HG02973 (cell line): Measurements from ENCODE around the gene RBM48.
"Not testable (repeated sequence)": the region's sequence is repeated elsewhere in the genome, so short reads cannot be mapped to it uniquely, and the experiment has no call there.

ENCODE experiments used
- ATAC-seq: cut with Tn5 transposase; IDR thresholded peaks from one replicate; pipeline ENCODE4 v1.9.1; 2021; ENCODE audit warnings: moderate library complexity; ENCODE audit not compliant: unreplicated experiment

Gene RBM48

GRCh38 chr7:92528188-92528957 is at the start of gene RBM48, which contains the start of gene PEX1:
RBM48 (plus strand) TSS chr7:92528795; CDS start chr7:92528814, 19 bp downstream.
PEX1 (minus strand) TSS chr7:92528520; CDS start chr7:92528435, 85 bp downstream.
- peak; percentile 94 for ATAC-seq

GRCh38 chr7:92479146-92479545 is 49.4 kb upstream of the RBM48 start:
- not testable (repeated sequence) for ATAC-seq

GRCh38 chr7:92483624-92484023 is 45.0 kb upstream of the RBM48 start:
- not testable (repeated sequence) for ATAC-seq

GRCh38 chr7:92484226-92484625 is 44.4 kb upstream of the RBM48 start:
- ATAC-seq = not testable (repeated sequence)

- ATAC-seq = no peak
Observed at GRCh38 chr7:92485267-92485892, 43.2 kb upstream of the RBM48 start.

GRCh38 chr7:92485974-92486373 is 42.6 kb upstream of the RBM48 start:
- ATAC-seq = no peak

GRCh38 chr7:92487804-92488203 is 40.8 kb upstream of the RBM48 start:
- no peak for ATAC-seq

- no peak for ATAC-seq
Observed at GRCh38 chr7:92489634-92490033, 39.0 kb upstream of the RBM48 start.

- no peak for ATAC-seq
Observed at GRCh38 chr7:92496876-92497275, 31.7 kb upstream of the RBM48 start.

- no peak for ATAC-seq
Observed at GRCh38 chr7:92498557-92498956, 30.0 kb upstream of the RBM48 start.

- no peak for ATAC-seq
Observed at GRCh38 chr7:92503767-92504166, 24.8 kb upstream of the RBM48 start.

GRCh38 chr7:92504563-92504962 is 24.0 kb upstream of the RBM48 start:
- no peak for ATAC-seq

- no peak for ATAC-seq
Observed at GRCh38 chr7:92506363-92506762, 22.2 kb upstream of the RBM48 start.

- no peak for ATAC-seq
Observed at GRCh38 chr7:92508946-92509345, 19.6 kb upstream of the RBM48 start.

GRCh38 chr7:92513167-92513902 is 15.3 kb upstream of the RBM48 start:
- ATAC-seq = no peak

- no peak for ATAC-seq
Observed at GRCh38 chr7:92517631-92518030, 11.0 kb upstream of the RBM48 start.

GRCh38 chr7:92520024-92520423 is 8.6 kb upstream of the RBM48 start:
- no peak for ATAC-seq

GRCh38 chr7:92523110-92523509 is 5.5 kb upstream of the RBM48 start:
- no peak for ATAC-seq

- ATAC-seq = peak; percentile 28
Observed at GRCh38 chr7:92527300-92528187, 1.1 kb upstream of the RBM48 start.

- ATAC-seq = no peak
Observed at GRCh38 chr7:92528958-92529264, 316 bp downstream of the RBM48 start.

- no peak for ATAC-seq
Observed at GRCh38 chr7:92534572-92534971, 6.0 kb downstream of the RBM48 start.
